CD4-positive, alpha-beta T cell treated with Interleukin-1 beta for 1 hour (primary cell): ENCODE data around the gene WNT9A.
"Not testable (repeated sequence)": the region's sequence is repeated elsewhere in the genome, so short reads cannot be mapped to it uniquely, and the experiment has no call there.

Experiments used
- DNase-seq, 2 donors: peaks; one replicate each; pipeline ENCODE4 v3.0.0-alpha.2; 2020 to 2022

Gene WNT9A

GRCh38 chr1:227947676-227948492 lies at the start of gene WNT9A:
TSS of gene WNT9A (minus strand) at chr1:227947932. CDS start at chr1:227947887, 45 bp downstream.
- no peak for DNase-seq

GRCh38 chr1:227996187-227996950 lies 48.6 kb upstream of the WNT9A start:
- DNase-seq = no peak

GRCh38 chr1:227994632-227995300 lies 47.0 kb upstream of the WNT9A start:
- no peak for DNase-seq

GRCh38 chr1:227987181-227987580 lies 39.4 kb upstream of the WNT9A start:
- DNase-seq = no peak

GRCh38 chr1:227975583-227976283 lies 28.0 kb upstream of the WNT9A start:
- DNase-seq = not testable (repeated sequence)

- DNase-seq = not testable (repeated sequence)
Observed at GRCh38 chr1:227973724-227974288, 26.1 kb upstream of the WNT9A start.

GRCh38 chr1:227972843-227973374 lies 25.2 kb upstream of the WNT9A start:
- DNase-seq = not testable (repeated sequence)

GRCh38 chr1:227972283-227972679 lies 24.5 kb upstream of the WNT9A start:
- DNase-seq = not testable (repeated sequence)

GRCh38 chr1:227971643-227972282 lies 24.0 kb upstream of the WNT9A start:
- not testable (repeated sequence) for DNase-seq

- not testable (repeated sequence) for DNase-seq
Observed at GRCh38 chr1:227971216-227971615, 23.5 kb upstream of the WNT9A start.

- DNase-seq = not testable (repeated sequence)
Observed at GRCh38 chr1:227970076-227970995, 22.6 kb upstream of the WNT9A start.

GRCh38 chr1:227967815-227968214 lies 20.1 kb upstream of the WNT9A start:
- DNase-seq = not testable (repeated sequence)

GRCh38 chr1:227966733-227967132 lies 19.0 kb upstream of the WNT9A start:
- DNase-seq = not testable (repeated sequence)

- no peak for DNase-seq
Observed at GRCh38 chr1:227961651-227962466, 14.1 kb upstream of the WNT9A start.

- no peak for DNase-seq
Observed at GRCh38 chr1:227959325-227959860, 11.7 kb upstream of the WNT9A start.

GRCh38 chr1:227958617-227959324 lies 11.0 kb upstream of the WNT9A start:
- no peak for DNase-seq

- no peak for DNase-seq
Observed at GRCh38 chr1:227955808-227956207, 8.1 kb upstream of the WNT9A start.

- DNase-seq = no peak
Observed at GRCh38 chr1:227954163-227954850, 6.6 kb upstream of the WNT9A start.
